ENCODE data around the gene SEC16A. TPM values are rescaled to one million over a fixed set of nuclear protein-coding genes. Genes with fewer than 3 reads are reported as not detected.
A peak's percentile ranks its signal among the peaks of the same experiment; 100 is the strongest.

The SEC16A gene
- 20.8 and 43.8 TPM in 2 replicates for total RNA-seq

DNA sequence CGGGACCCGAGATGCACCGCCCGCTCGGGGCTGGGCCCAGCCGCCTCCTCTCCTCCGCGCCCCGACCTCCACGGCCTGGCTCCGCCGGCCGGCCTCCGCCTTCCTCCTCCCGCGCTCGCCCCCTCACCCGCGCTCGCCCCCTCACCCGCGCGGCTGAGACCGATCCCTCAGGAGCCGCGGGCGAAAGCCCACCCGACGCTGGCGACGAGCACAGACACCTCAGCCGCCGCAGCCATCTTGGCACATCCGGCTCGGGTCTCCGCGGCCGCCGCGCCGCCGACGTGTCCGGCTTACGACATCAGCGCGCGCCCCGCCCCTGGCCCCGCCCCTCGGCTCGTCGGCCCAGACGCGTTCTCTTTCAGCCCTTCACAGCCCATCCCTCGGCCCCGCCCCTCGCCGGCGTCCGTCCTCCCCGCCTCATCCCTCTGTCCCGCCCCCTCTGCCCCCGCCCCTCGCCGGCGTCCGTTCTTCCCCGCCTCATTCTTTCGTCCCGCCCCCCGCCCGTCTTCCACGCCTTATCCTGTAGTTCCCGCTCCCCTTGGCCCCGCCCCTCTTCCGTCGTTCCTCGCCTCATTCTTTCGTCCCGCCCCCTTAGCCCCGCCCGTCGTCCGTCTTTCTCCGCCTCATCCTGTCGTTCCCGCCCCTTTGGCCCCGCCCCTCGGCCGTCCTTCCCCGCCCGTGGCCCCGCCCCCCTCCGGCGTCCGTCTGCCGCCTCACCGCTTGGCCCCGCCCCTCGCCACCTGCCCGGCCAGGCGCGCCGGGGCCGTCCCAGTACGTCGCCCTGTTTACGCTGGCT, at the start of gene SEC16A:
Gene SEC16A, minus strand, starts transcription at position 248 of the 796 bp plus-strand sequence. CDS start 5,425 bp downstream, outside the sequence.
- peak; percentile 99 for DNase-seq

DNA sequence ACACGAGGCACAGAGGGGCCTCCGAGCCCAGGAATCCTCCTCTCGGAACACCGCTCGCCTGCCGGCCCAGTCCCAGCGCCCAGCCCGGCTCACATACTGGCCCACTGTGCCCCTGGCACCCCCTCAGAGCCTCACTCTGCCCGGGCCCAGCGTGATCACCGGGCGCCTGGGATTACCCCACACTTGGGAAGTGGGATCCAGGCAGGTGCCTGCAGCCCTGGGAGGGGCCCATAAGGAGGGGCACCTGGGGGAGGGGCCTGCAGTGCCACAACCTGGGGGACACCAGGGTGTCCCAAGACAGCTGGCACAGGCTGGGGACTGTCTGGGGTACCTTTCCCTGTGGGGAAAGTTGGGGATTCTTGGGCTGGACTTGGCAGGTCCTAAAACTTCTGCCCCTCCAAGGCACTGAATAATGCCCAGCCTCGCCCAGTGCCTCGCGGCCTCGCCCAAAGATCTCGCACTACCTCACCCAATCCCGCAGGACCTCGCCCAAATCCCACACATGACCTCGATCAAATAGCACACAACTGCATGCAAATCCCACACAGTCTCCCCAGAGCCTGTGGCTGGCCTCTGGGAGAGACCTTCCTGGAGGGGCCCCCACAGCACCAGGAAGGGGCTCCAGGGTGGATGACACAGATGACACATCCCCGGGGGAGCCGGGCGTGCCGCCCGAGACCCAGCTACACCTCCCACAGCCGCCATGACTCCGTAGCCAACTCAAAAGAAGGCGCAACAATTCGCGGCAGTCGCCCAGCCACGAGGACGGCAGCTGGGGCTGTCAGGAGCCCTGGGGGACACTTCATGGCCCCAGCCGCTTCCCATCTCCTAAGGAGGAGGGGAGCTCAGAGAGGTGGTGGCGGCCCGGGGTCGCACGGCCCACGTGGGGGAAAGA, 49.3 kb upstream of the SEC16A start:
- no peak for DNase-seq

DNA sequence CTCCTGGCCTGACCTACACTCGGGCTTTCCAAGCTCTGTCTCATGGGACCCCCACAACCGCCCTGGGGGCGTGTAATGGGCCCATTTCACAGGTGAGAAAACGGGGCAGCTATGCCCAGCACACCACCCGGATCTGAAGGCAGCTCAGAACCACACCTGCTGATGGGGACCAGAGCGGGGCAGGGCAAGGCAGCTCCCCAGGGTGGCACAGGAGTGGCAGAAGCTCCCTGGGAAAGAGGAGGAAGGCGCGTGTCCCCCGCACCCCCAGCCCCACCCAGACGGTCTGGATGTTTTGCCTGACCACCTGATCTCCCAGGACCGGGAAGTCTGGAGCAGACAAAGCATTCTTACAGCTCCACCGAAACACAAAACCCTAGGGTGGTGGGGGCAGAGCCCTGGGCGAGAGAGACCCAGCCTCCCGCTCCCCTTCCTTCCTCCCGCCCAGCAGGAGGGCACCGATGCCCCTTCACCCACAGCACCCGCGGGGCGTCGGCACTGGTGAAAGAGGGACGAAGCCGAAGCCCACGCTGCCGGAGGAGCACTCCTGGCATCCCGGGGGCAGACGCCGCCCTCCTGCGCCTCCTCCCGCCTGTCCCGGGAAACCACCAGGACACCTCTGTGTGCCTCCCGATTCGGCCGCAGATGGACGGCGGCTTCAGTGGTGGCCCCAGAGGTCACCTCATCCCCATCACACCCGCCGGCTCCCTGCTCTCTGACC, 48.5 kb upstream of the SEC16A start:
- DNase-seq = no peak

- peak; percentile 59 for DNase-seq
These were observed 47.7 kb upstream of the SEC16A start for GRCh38 chr9:136530461-136531089.

DNA sequence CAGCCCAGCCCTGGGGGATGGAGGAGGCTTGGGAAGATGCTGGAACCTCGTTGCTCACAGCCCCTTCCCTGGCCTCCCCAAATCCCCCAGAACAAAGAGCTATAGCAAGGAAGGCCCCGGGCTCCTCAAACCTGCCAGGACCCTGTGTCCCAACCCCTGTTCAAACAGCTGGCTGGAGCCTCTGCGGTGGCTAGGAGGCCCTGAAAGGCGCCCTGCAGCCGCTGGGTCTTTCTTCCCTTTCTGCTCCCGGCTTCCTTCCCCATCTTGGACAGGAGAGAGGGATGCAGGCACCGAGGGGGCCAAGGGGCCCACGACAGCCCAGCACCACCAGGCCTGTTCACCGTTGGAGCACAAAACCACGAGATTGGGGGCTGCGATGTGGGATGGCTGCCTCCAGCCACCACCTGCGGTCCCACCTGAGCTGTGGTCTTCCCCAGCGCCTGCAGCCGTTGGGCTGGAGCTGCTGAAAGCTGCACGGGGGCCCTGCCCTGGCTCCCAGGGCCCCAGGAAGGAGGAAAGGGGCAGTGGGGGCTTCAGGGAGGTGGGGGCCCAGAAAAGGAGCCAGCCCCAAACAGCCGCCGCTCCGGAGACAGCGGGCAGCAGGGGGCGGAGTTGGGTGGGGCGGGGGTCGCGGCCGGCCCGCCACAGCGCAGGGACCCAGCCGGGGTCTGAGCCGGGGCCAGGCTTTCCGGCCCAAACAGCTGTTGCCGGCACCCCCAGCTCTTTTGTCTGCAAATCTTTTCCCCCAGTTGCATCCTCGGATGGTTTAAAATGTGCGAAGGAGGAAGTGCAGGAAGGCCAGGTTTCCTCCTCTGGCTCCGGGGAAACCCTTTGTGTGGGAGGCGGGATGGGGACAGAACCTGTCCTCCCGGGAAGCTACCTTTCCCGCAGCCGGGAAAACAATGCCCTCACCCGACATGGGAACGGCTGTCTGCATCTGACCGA, 46.9 kb upstream of the SEC16A start:
- peak; percentile 94 for DNase-seq

GRCh38 chr9:136528716-136529341, 46.0 kb upstream of the SEC16A start:
- no peak for DNase-seq

DNA sequence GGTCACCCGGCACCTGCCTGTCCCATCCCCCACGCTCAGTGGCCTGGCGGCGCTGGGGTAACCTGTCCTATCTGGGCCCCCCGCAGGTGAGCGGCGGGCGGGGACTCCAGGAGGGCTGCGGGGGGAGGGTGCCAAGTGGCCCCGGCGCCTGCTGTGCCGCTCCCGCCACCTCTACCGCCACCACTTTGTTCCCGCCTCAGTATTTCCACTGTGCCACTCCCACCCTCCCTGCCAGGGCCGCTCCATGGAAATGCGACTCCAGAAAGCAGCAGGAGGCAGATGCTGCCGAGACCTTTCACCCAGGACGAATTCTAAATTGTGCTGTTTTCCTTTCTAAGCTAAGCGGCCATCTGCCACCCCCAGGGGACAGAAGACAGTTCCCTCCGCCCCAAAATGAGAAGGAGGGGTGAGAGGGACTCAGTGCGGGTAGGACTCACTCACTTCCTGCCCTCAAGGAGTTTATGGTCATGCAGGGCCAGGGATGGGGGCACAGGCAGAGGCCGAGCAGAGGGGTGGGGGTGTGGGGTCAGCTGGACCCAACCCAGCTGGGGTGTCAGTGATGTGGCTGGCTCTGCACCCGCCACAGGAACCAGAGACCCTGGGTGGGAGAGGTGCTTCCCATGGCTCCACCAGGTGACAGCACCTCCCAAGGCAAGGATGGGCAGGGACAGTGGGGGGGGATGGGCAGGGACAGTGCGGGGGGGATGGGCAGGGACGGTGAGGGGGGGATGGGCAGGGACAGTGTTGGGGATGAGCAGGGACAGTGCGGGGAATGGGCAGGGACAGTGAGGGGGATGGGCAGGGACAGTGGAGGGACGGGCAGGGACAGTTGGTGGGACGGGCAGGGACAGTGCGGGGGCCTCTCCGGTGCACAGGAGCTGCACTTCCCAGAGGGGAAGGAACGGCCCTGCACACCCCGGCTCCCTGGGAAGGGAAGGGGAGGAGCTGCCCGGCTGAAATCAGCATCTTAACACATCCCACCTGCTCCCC, 45.2 kb upstream of the SEC16A start:
- DNase-seq = peak; percentile 52

DNA sequence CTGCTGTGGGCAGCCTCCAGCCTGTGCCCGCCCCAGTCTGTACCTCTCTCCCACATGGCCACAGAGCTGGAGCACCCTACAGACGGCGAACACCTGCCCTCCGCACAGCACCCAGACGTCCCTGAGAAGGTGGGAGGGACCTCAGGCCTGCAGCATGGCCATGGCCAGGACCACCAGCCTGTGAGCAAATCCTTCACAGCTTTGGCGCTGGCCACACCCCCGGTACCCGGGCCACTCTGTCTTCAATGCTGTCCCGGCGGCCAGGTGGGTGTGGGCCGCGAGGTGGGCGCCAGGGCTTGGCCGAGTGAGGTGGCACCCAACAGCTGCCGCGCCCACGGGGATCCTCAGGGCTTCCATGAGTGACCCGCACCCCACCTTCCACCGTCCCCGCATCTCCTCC, 44.3 kb upstream of the SEC16A start:
- no peak for DNase-seq

DNA sequence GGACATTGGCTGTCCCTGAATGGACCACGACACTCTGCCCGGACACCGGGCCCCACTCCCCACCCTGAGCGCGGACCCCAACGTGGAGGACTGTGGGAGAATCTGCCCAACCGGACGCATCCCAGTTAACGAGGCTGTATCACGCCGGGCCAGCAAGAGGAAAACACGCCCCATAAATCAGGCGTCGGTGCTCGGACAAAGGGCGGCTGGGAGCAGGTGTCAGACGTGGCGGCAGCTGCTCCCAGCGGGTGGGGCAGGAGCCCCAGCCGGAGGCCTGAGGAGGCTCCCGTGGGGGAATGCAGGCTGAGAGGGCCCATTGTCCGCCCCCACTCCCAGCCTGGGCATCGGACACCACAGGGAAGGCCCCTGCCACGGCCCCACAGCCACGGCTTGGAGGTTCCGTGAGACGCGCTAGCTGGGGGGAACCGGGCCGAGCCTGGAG, 43.8 kb upstream of the SEC16A start:
- no peak for DNase-seq

DNA sequence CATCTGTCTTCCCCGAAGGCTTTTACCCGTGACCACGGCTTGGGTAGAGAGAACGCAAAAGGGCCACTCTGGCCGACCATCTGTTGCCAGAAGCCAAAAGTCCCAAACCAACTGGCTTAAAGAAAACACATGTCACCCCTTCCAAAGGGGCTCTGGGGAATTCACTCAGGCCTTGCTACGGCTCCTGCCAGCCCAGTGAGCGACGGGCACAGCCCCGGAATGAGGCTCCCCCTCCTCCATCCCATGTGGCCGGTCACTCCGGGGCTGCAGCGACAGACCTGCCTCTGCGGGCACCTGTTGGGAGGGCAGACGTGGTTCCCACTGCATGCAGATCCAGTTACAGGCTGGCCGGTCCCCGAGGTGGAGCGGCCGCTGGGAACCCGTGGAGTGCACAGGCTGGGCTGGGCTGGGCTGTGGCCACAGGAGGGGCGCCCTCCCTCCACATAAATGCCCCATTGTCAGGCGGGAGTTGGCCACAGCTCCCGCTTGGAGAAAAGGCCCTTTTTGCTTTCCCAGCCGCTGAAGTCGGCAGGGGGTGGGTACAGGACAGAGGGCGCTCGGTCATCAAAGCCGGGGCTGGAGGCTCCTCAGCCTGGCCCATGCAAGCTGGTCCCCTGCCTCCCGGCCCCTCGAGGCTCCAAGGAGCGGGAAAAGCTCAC, 43.1 kb upstream of the SEC16A start:
- no peak for DNase-seq

DNA sequence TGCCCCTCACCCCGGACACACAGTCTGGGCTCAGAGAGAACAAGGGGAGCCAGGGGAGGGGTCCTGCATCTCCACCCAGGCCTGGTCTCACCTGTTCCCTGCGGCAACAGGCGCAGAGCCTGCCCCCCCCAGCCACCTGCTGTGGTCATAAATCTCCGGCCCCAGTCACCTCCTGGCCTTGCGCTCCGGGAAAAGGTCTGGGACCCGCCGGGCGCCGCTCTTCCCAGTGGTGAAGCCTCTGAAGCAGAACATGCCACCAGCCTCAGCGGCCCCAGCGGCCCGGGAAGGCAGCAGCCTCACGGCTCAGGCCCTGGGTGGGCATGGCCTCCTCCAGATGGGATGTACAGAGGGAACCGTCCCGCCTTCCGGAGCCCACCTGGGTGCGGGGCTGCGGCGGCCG, 42.4 kb upstream of the SEC16A start:
- no peak for DNase-seq

DNA sequence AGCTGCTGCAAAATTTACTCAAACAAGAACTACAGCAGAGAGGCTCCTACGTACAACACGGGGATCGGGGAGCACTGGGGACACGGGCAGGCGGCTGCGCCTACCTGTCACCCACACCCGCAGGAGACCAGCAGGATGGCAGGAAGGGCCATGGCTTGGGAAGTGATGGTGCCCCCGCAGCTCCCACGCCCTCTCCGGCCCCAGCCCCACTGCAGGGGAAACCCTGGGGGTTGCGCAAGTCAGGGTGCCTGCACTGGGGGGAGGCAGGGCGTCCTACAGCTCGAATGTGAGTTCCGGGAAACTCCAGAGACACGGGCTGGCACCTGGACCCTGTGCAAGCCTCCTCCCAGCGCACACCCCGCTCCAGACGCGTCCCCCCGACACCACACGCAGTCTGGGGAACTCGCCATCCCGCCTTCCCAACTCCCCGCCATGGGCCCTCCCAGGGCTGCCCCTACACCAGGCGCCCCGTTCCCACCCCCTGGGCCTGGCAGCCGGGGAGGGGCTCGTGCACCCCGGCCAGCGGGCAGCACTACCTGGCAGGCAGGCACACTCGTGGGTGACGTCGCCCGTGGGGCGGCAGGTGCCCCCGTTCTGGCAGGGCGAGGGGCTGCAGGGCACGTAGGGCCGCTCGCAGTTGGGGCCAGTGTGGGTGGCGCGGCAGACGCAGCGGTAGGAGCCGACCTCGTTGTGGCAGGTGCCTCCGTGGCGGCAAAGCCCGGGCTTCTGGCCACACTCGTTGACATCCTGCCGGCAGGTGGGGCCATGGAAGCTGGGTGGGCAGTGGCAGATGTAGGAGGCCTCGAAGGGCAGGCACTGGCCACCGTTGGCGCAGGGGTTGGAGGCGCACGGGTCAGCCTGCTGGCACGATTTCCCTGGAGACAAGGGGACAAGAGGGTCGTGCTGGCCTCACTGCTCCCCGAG, 39.7 kb upstream of the SEC16A start:
- no peak for DNase-seq

GRCh38 chr9:136521537-136521936, 38.7 kb upstream of the SEC16A start:
- no peak for DNase-seq

DNA sequence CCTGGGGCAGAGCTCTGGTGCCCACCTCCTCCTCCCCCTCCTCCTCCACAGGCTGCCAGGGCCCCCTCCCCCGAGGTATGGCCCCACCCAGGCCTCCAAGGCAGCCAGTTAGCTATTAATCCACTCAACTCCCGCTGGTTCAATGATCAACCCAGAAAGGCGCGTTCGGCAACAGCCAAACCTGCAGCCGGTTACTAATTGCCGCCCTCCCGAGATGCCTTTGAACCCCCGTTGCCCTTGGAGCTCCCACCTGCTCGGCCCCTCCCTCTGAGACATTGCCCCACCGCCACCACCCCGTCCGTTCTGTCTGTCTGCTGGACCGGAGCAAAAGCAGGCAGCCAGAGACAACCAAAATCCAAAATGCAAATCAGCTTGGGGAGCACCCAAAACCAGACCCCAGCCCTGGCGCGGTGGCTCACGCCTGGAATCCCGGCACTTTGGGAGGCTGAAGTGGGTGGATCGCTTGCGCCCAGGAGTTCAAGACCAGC, 37.3 kb upstream of the SEC16A start:
- no peak for DNase-seq

GRCh38 chr9:136519263-136520052, 36.6 kb upstream of the SEC16A start:
- DNase-seq = no peak

DNA sequence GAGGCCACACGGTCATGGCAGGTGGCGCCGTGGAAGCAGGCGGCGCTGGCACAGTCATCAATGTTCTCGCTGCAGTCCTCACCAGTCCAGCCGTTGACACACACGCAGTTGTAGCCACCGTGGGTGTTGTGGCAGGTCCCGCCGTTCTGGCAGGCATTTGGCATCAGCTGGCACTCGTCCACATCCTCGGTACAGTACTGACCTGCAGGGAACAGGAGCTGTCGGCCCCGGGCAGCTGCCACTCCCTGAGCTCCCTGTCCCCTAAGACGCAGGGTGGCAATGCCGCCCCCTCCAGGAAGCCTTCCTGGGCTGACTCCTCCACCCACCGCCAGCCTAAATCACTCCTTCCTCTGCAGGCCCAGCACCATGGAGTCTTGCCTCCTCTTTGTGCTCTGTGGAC, 35.8 kb upstream of the SEC16A start:
- DNase-seq = no peak

GRCh38 chr9:136517950-136518349, 35.1 kb upstream of the SEC16A start:
- DNase-seq = no peak

Measured in dermis blood vessel endothelial cell (primary cell).